ENCODE measurements around the gene OR52A1.
A peak's percentile ranks its signal among the peaks of the same experiment; 100 is the strongest.

Gene OR52A1

GRCh38 chr11:5137014-5137413, 17.5 kb downstream of the OR52A1 start:
- FAIRE-seq (no peak), DNase-seq (ENCODE audit: insufficient read length, low spot score) (no peak)

- DNase-seq (ENCODE audit: insufficient read length, low spot score) (no peak), FAIRE-seq (no peak)
These were observed 18.3 kb downstream of the OR52A1 start for GRCh38 chr11:5136261-5136660.

- DNase-seq (ENCODE audit: insufficient read length, low spot score): no peak
- no peak for FAIRE-seq
These were observed 22.8 kb downstream of the OR52A1 start for GRCh38 chr11:5131584-5132335.

GRCh38 chr11:5129457-5129877, 25.1 kb downstream of the OR52A1 start:
- FAIRE-seq: no peak
- no peak for DNase-seq (ENCODE audit: insufficient read length, low spot score)

- FAIRE-seq (no peak), DNase-seq (ENCODE audit: insufficient read length, low spot score) (no peak)
These were observed 29.5 kb downstream of the OR52A1 start for GRCh38 chr11:5124891-5125620.

GRCh38 chr11:5123802-5124521, 30.6 kb downstream of the OR52A1 start:
- peak; percentile 15 for DNase-seq (ENCODE audit: insufficient read length, low spot score)
- FAIRE-seq: no peak

- no peak for FAIRE-seq
- no peak for DNase-seq (ENCODE audit: insufficient read length, low spot score)
These were observed 35.7 kb downstream of the OR52A1 start for GRCh38 chr11:5118893-5119292.

GRCh38 chr11:5117588-5117987, 37.0 kb downstream of the OR52A1 start:
- DNase-seq (ENCODE audit: insufficient read length, low spot score) (no peak), FAIRE-seq (no peak)

- DNase-seq (ENCODE audit: insufficient read length, low spot score) (no peak), FAIRE-seq (no peak)
These were observed 39.2 kb downstream of the OR52A1 start for GRCh38 chr11:5115339-5115738.

- FAIRE-seq: no peak
- no peak for DNase-seq (ENCODE audit: insufficient read length, low spot score)
These were observed 47.3 kb downstream of the OR52A1 start for GRCh38 chr11:5107285-5107684.

- no peak for FAIRE-seq
- DNase-seq (ENCODE audit: insufficient read length, low spot score): no peak
These were observed 51.5 kb downstream of the OR52A1 start for GRCh38 chr11:5103066-5103465.

- FAIRE-seq (no peak), DNase-seq (ENCODE audit: insufficient read length, low spot score) (no peak)
These were observed 52.3 kb downstream of the OR52A1 start for GRCh38 chr11:5102246-5102645.

GRCh38 chr11:5096011-5096410, 58.5 kb downstream of the OR52A1 start:
- FAIRE-seq (no peak), DNase-seq (ENCODE audit: insufficient read length, low spot score) (no peak)

Measured in HTR-8/SVneo (cell line).